Panc1 (cell line): ENCODE data around the gene IGSF11.

Experiments
- CTCF ChIP-seq: fragments of 450-650 bp; IDR thresholded peaks from 2 replicates; pipeline ENCODE4 v1.5.1; 2017; ENCODE audit warnings: mild to moderate bottlenecking
- POLR2AphosphoS5 ChIP-seq: IDR thresholded peaks from 2 replicates; pipeline ENCODE4 v1.6.1; 2012; ENCODE audit warnings: mild to moderate bottlenecking, low read depth, low read length, moderate library complexity
- REST ChIP-seq, 2 experiments: IDR thresholded peaks; 2 replicates each; pipeline ENCODE4 v1.6.1; 2011 to 2012; ENCODE audit warnings: low read depth in 2 of 2, control low read depth in 1 of 2, low read length in 1 of 2, mild to moderate bottlenecking in 1 of 2, moderate library complexity in 1 of 2; ENCODE audit not compliant: insufficient read depth in 1 of 2

GRCh38 chr3:118910332-118910731, 124.3 kb downstream of the IGSF11 start:
- TF ChIP-seq REST (IDR thresholded peaks at IDR 0.05; ENCODE audit: insufficient read depth in 1 of 2, low read depth in 2 of 2, low read length in 1 of 2) (no peak), POLR2AphosphoS5 (no peak), CTCF (no peak)
